ENCODE data around the gene P2RX1. TPM values are rescaled to one million over a fixed set of nuclear protein-coding genes. Genes with fewer than 3 reads are reported as not detected.

The P2RX1 gene
- total and polyA plus RNA-seq, 2 of the 4 experiments (the other 2 are of a cell fraction) = not detected

DNA sequence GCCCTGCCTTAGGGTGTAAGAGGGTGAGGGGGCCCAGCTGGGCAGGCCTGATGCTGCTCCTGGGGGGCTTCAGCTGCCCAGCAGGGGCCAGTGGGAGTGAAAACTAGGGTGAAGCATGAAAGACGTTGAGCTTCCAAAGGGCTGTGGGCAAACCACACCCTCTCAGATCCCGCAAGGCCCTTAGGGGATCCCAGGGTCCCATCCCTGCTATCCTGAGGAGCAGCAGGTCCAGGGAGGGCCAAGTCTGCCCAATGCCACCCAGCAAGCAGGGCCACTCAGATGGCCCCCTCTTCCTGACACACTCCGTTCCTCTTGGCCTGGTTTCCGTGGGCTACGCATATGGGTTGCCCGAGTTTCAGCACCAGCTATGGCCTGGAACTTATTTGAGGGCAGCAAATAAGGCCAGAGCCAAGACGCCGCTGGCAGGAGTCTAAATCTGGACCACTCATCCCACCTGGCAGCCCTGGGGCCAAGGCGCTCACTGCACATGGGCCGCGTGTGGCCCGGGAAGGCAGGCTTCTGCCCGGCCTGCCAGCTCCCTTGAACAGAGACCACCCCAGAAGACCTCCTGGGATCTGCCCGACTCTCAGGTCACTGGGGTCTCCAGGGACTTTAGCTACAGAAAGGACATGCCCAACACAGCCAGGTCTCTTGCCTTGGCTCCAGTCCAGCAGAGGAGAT, 43.8 kb upstream of the P2RX1 start (continued):
- TF ChIP-seq CHD1 (IDR thresholded peaks at IDR 0.05; ENCODE audit: low read depth, low read length) = no peak

DNA sequence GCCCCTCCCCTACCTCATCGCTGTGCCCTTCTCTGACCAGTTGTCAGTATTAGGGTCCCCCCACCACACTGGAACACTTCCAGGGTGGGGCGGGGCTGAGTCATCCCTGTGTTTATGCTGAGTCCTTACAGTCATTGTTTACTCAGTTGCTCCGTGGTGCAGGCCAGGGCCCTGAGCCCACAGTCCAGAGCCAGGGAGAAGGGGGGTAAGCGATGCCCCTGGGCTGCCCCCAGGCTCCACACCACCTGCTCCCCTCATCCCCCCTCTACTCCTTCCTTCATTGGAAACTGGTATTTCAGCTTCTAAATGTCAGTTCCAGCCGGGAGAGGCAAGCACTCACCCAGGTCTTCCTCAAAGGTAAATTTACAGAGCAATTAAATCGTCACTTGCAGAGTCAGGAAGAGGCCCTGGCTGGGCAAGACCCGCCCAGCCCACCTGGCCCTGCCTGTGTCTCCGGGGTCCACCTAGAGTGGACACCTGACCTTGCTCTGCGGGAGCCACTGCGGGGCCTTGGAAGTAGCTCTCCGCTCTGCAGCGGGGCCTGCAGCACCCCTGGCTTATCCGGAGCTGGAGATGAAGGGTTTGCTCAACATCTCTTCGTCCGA, 43.1 kb upstream of the P2RX1 start:
- Histone ChIP-seq H2BK15ac (ENCODE audit: low read depth, low read length) (no peak overlapping the region), H3K79me1 (ENCODE audit: low read depth in 1 of 2, low read length in 2 of 2) (no peaks in the 10 kb centered on the region), H3K27ac (ENCODE audit: insufficient read depth, low read length) (no peak overlapping the region), H3K9me1 (ENCODE audit: insufficient read depth, low read length) (peaks cover 10% of the 10 kb centered on the region), H3K36me3 (ENCODE audit: control insufficient read depth, insufficient read depth, low read length) (no peaks in the 10 kb centered on the region), H3K4ac (ENCODE audit: low read depth, low read length) (peak overlapping the region; percentile 35; the same call in 1 of the 2 replicates), H3K14ac (replicated peaks; ENCODE audit: low read depth, low read length) (no peak overlapping the region), H2AFZ (replicated peaks; ENCODE audit: low read length, poor library complexity) (peak overlapping the region; percentile 59), H3K4me2 (ENCODE audit: low read depth, low read length) (no peak overlapping the region), H3K9me3 (ENCODE audit: control insufficient read depth, insufficient read depth, low read length) (no peaks in the 10 kb centered on the region), H2AK5ac (ENCODE audit: low read depth, low read length) (peak overlapping the region; percentile 29), H2BK5ac (ENCODE audit: low read depth, low read length, poor library complexity, severe bottlenecking) (no peak overlapping the region), H2BK20ac (ENCODE audit: low read depth, low read length) (no peak overlapping the region; the same call in 1 of the 2 replicates), H4K91ac (ENCODE audit: insufficient read depth, low read depth, low read length) (no peak overlapping the region), H2AK9ac (replicated peaks; ENCODE audit: low read depth, low read length, poor library complexity) (peak overlapping the region; percentile 86), H3K4me3 (ENCODE audit: insufficient read depth, low read depth, low read length) (no peak overlapping the region), H3K27me3 (ENCODE audit: control insufficient read depth, insufficient read depth, low read length) (peaks cover 26% of the 10 kb centered on the region), H4K20me1 (ENCODE audit: insufficient read depth, low read length) (no peaks in the 10 kb centered on the region; the same call in 1 of the 2 replicates), H3K56ac (ENCODE audit: extremely low read depth, insufficient read depth, low read length) (no peak overlapping the region), H4K5ac (ENCODE audit: low read depth, low read length) (no peak overlapping the region), H2BK120ac (ENCODE audit: low read depth, low read length) (peak overlapping the region; percentile 19; the same call in 1 of the 2 replicates), H3K9ac (ENCODE audit: low read depth, low read length) (no peak overlapping the region), H3K18ac (ENCODE audit: low read depth, low read length) (no peak overlapping the region), H3K23ac (ENCODE audit: low read depth, low read length) (no peak overlapping the region), H3K4me1 (ENCODE audit: control insufficient read depth, insufficient read depth, low read length) (peaks cover 17% of the 10 kb centered on the region), H4K8ac (ENCODE audit: low read depth in 2 of 2, low read length in 2 of 2) (peak overlapping the region in 1 of 2 experiments; percentile 60; a peak in 2 of 4 replicates)
- no TSS peak for BruUV-seq (replicated peaks)
- TF ChIP-seq SMC3 (IDR thresholded peaks at IDR 0.05; ENCODE audit: low read depth, low read length) (no peak), POLR2A (IDR thresholded peaks at IDR 0.05; ENCODE audit: low read depth, low read length) (no peak), FOS (IDR thresholded peaks at IDR 0.05; ENCODE audit: low read depth, low read length) (peak; percentile 96), MAZ (IDR thresholded peaks at IDR 0.05; ENCODE audit: borderline replicate concordance, low read depth, low read length) (peak; percentile 93), RCOR1 (IDR thresholded peaks at IDR 0.05; ENCODE audit: insufficient replicate concordance, low read length) (no peak), MAFK (IDR thresholded peaks at IDR 0.05; ENCODE audit: low read depth, low read length) (peak; percentile 37; the same call in 1 of the 2 replicates), RFX5 (IDR thresholded peaks at IDR 0.05; ENCODE audit: low read depth, low read length) (no peak), BHLHE40 (IDR thresholded peaks at IDR 0.05; ENCODE audit: low read depth, low read length) (0 out of 2 replicates have a peak, but pooled peaks have one; percentile 37)
- 47% methylated on average over 3 of the region's 15 CpGs; no CpG with 5 or more reads in 1 of the 2 experiments for WGBS, 2 experiments (ENCODE audit: extremely low coverage in 2 of 2, insufficient read length in 1 of 2)
- ChIA-PET POLR2A (ENCODE audit: unreplicated experiment) (no interaction called here), CTCF (interaction anchor here (0.6 kb wide), 1 partner anchor 23 kb away, joined by 3 read pairs; no protein-coding TSS in a partner anchor)
- ATAC-seq (ENCODE audit: low read depth) = peak; percentile 88
- dilution Hi-C loops (cut with HindIII; ENCODE audit: low sequenced_read_pairs, unreplicated experiment) = no loop called here
- in situ Hi-C loops (cut with MboI; ENCODE audit: low sequenced_read_pairs) = no loop called here
- intact Hi-C loops (cut with micrococcal nuclease) = no loop called here
- peak; percentile 83 for DNase-seq
